IPS DF 6.9 (cell line): ENCODE measurements around the gene C2CD5.
"Not testable (repeated sequence)": the region's sequence is repeated elsewhere in the genome, so short reads cannot be mapped to it uniquely, and the experiment has no call there.

Experiments
- DNase-seq: peaks from one replicate; pipeline ENCODE4 v3.0.0-alpha.2; 2013; ENCODE audit warnings: low read depth, low spot score
- H3K27ac ChIP-seq: one replicate; pipeline ENCODE4 v1.5.1; 2013; ENCODE audit warnings: low read length, control low read depth
- H3K27me3 ChIP-seq: 2 replicates; pipeline ENCODE4 v1.6.1; 2013; ENCODE audit warnings: mild to moderate bottlenecking, low read length; ENCODE audit not compliant: control insufficient read depth, insufficient read depth
- H3K36me3 ChIP-seq: 2 replicates; pipeline ENCODE4 v1.6.1; 2013; ENCODE audit warnings: low read length; ENCODE audit not compliant: control insufficient read depth, insufficient read depth
- H3K4me1 ChIP-seq: 2 replicates; pipeline ENCODE4 v1.6.1; 2013; ENCODE audit warnings: low read length; ENCODE audit not compliant: control insufficient read depth, insufficient read depth
- H3K4me3 ChIP-seq: 2 replicates; pipeline ENCODE4 v1.5.1; 2013; ENCODE audit warnings: mild to moderate bottlenecking, low read length
- H3K9me3 ChIP-seq: 2 replicates; pipeline ENCODE4 v1.6.1; 2013; ENCODE audit warnings: low read length, inconsistent platforms; ENCODE audit not compliant: control insufficient read depth, insufficient read depth
- WGBS: extraction: QIAGEN DNeasy Blood & Tissue Kit; methylation state at CpG from one replicate; pipeline ENCODE4 v1.1.7; 2013; ENCODE audit warnings: mixed read lengths, missing lambda C conversion rate; ENCODE audit not compliant: insufficient read length, insufficient coverage; 5-methylcytosine and 5-hydroxymethylcytosine counted together

The C2CD5 gene

DNA sequence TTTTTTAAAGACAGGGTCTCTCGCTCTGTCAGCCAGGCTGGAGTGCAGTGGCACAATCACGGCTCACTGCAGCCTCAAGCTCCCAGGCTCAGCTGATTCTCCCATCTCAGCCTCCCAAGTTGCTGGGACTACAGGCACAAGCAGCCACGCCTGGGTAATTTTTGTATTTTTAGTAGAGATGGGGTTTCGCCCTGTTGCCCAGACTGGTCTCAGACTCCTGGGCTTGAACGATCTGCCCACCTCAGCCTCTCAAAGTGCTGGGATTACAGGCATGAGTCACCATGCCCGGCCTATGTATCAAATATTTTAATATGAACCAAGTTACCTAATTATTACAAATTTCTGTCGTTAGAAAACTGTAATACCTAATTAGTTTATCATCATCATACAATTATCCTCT, 63.5 kb downstream of the C2CD5 start:
- H3K36me3 ChIP-seq, H3K4me1 ChIP-seq, H3K27ac ChIP-seq, DNase-seq, H3K27me3 ChIP-seq, H3K4me3 ChIP-seq, H3K9me3 ChIP-seq: not testable (repeated sequence)
- 100% methylated on average over 1 of the region's 7 CpGs for WGBS

DNA sequence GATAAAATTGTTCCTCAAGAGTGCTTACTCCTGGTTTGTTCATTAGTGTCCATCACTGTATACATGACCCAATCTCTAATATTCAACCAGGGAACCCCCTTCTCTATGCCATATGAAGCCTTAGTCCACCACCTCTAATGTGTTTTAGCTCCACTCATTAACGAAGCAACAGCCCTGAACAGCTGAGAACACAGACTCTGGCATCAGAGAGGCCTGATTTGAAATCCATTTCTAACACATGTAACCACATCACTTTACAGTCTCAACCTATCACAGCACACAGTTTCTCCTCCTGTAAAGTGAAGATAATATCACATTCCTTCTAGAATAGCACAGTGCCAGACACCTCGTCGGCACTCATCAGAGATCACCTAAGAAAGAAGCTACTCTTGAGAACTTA, 64.3 kb downstream of the C2CD5 start:
- Histone ChIP-seq H3K4me3 (no peak overlapping the region), H3K36me3 (no peaks in the 10 kb centered on the region; the same call in 1 of the 2 replicates), H3K27me3 (no peaks in the 10 kb centered on the region), H3K27ac (no peak overlapping the region), H3K4me1 (no peaks in the 10 kb centered on the region), H3K9me3 (no peaks in the 10 kb centered on the region)
- no CpG with 5 or more reads among the region's 3 CpGs for WGBS
- no peak for DNase-seq

DNA sequence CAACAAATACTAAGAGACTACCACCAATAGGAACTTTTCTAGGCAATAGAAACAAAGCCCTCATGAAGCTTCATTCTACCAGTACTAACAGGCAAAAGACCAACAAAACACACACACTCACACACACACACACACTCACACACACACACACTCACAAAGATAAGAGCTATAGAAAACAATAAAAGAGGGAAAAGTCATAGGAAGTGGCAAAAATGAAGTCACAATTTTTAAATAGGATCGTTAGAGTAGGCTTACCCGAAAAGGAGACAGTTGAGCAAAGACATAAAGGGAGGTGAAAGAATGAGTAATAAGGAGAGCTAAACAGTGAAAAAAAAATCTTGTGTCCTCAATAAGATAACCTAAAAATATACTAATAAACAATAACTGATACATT, 66.5 kb downstream of the C2CD5 start:
- no CpG with 5 or more reads among the region's 2 CpGs for WGBS
- Histone ChIP-seq H3K4me1 (no peaks in the 10 kb centered on the region), H3K27ac (no peak overlapping the region), H3K36me3 (no peaks in the 10 kb centered on the region; the same call in 1 of the 2 replicates), H3K9me3 (no peaks in the 10 kb centered on the region), H3K27me3 (no peaks in the 10 kb centered on the region), H3K4me3 (no peak overlapping the region)
- DNase-seq, result no peak

DNA sequence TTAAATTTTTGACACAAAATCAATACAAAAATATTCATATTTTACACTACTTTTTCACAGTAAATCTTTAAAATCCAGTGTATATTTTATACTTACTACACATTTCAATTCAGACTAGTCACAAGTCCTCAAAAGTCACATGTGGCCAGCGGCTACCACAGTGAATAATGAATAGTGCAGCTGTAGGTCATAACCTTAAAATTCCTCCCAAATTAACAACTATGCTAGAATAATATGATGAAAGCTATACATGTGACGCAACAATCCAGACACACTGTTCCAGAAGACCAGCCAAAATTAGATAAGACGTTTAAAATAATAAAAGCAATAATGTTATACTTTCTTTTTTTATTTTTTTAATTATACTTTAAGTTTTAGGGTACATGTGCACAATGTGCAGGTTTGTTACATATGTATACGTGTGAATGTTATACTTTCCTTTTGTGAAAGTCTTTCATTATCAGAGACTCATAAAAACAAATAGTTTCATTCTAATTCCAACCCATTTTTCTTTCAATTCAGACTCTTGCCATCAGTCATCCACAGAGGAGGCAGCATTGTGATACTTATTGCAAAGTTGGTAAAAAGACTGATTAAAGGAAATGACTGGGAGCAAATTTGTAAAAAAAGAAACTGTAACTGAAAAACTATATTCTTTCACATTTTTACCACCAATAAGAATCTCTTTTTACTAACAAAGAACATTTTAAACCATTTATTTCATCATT, 67.0 kb downstream of the C2CD5 start:
- H3K4me1 ChIP-seq, result no peaks in the 10 kb centered on the region
- no CpG with 5 or more reads among the region's 4 CpGs for WGBS
- no peak for DNase-seq
- H3K4me3 ChIP-seq, result no peak overlapping the region
- no peaks in the 10 kb centered on the region; the same call in 1 of the 2 replicates for H3K36me3 ChIP-seq
- no peaks in the 10 kb centered on the region for H3K9me3 ChIP-seq
- no peaks in the 10 kb centered on the region for H3K27me3 ChIP-seq
- H3K27ac ChIP-seq, result no peak overlapping the region

DNA sequence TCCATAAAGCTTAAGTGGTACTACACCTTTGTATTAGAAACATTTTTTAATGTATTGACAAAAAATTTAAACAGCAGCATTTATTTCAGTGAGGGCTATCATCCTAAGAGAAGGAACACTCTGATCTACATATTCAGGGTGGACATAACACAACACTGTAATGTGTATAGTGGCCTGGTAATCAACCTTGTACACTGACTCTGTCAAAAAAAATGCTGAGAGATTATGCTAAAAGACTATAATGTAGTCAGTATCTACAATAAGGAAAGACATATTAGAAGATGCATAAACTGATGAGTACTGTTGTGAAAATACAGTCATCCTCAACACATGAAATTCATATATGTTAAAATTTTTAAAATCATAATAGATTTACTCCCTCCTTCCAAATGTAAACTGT, 68.2 kb downstream of the C2CD5 start:
- Histone ChIP-seq H3K4me1 (no peaks in the 10 kb centered on the region), H3K27me3 (no peaks in the 10 kb centered on the region), H3K36me3 (no peaks in the 10 kb centered on the region), H3K9me3 (no peaks in the 10 kb centered on the region), H3K27ac (no peak overlapping the region), H3K4me3 (no peak overlapping the region)
- DNase-seq, result no peak

DNA sequence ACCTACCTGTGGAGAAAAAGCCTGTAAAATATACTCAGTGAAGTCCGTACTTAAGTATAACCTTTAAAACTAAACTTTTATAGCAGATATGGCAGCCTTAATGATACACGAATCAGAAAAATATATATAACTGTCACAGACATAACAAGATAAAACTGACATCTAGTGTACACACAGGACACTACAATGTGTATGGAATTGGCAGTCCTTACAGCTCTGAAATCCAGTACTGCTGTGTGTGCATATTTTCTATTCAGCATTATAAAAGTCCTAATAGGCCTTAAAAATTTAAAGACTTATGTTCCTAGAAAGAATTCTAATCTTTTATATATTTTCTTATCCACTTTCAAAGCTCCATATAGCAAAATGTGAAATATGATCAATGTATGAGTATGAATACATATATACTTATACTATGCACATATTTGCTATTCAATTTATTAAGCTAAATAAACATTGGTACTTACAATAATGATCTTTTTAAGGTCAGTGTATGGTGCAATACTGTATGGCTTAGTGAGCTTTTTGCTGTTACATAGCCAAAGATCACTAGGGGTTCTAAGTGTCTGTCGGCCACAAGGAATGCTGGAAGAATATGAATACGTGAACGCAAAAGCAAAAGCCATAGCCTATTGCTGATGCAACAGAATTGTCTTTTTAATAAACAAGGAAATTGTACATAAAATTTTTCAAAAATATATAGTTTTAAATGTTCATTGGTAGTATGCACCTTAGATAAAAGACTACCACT, 69.2 kb downstream of the C2CD5 start:
- H3K36me3 ChIP-seq, result no peaks in the 10 kb centered on the region
- no peaks in the 10 kb centered on the region for H3K9me3 ChIP-seq
- WGBS, result no CpG with 5 or more reads among the region's 5 CpGs
- no peak overlapping the region for H3K4me3 ChIP-seq
- no peak for DNase-seq
- no peaks in the 10 kb centered on the region for H3K4me1 ChIP-seq
- no peaks in the 10 kb centered on the region for H3K27me3 ChIP-seq
- H3K27ac ChIP-seq, result no peak overlapping the region

DNA sequence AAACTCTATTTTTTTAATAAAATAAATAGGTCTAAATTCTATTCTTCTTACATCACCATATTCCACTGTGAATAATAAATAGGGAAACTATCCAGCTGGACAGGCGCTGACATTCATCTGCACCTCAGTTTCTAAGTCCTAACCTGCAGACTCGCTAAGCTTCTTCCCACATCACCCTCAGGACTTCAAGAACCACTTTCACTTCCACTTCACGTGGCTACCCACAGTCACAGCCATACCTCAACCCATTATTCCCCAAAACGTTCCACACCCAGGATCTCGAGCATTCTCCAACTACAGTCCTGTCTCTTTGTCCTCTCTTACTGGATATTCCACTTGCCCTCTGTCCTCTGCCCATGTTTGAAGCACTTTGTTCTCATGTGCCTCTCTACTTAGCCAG, 71.1 kb downstream of the C2CD5 start:
- no peak overlapping the region for H3K4me3 ChIP-seq
- WGBS, result no CpG with 5 or more reads among the region's 5 CpGs
- no peaks in the 10 kb centered on the region for H3K27me3 ChIP-seq
- no peaks in the 10 kb centered on the region for H3K4me1 ChIP-seq
- H3K36me3 ChIP-seq, result no peaks in the 10 kb centered on the region
- no peaks in the 10 kb centered on the region for H3K9me3 ChIP-seq
- no peak for DNase-seq
- no peak overlapping the region for H3K27ac ChIP-seq

DNA sequence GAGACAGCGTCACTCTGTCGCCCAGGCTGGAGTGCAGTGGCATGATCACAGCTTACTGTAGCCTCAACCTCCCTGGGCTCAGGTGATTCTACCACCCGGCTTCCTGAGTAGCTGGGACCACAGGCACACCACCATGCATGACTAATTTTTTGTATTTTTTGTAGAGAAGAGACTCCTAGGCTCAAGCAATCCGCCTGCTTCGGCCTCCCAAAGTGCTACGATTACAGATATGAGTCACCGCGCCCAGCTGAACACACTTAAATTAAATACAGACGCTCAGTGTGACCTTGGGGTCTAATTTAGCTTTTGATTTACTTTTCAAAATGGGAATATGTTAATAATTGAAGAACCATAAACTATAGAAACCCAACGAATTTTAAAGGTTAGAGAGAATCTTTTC, 77.2 kb downstream of the C2CD5 start:
- DNase-seq, result no peak
- H3K4me3 ChIP-seq, result no peak overlapping the region
- no peaks in the 10 kb centered on the region for H3K9me3 ChIP-seq
- H3K27me3 ChIP-seq, result no peaks in the 10 kb centered on the region
- WGBS, result 100% methylated on average over 1 of the region's 10 CpGs
- no peaks in the 10 kb centered on the region for H3K36me3 ChIP-seq
- H3K4me1 ChIP-seq, result no peaks in the 10 kb centered on the region
- no peak overlapping the region for H3K27ac ChIP-seq

DNA sequence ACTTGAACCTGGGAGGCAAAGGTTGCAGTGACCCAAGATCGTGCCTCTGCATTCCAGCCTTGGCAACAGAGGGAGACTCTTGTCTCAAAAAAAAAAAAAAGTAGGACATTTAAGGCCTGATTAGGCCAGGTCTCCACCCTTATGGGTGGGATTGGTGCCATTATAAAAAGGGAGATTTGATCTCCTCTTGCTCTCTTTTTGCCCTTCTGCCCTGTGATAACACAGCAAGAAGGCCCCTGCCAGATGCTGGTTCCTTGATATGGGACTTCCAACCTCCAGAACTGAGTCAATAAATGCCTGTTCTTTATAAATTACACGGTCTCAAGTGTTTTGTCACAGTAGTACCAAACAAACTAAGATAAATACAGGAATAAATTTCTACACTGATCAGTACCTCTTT, 81.0 kb downstream of the C2CD5 start:
- Histone ChIP-seq H3K27me3 (no peaks in the 10 kb centered on the region), H3K4me1 (no peaks in the 10 kb centered on the region), H3K4me3 (no peak overlapping the region), H3K36me3 (no peaks in the 10 kb centered on the region; the same call in 1 of the 2 replicates), H3K9me3 (no peaks in the 10 kb centered on the region), H3K27ac (no peak overlapping the region)
- no peak for DNase-seq
- WGBS, result no CpG with 5 or more reads among the region's 2 CpGs

DNA sequence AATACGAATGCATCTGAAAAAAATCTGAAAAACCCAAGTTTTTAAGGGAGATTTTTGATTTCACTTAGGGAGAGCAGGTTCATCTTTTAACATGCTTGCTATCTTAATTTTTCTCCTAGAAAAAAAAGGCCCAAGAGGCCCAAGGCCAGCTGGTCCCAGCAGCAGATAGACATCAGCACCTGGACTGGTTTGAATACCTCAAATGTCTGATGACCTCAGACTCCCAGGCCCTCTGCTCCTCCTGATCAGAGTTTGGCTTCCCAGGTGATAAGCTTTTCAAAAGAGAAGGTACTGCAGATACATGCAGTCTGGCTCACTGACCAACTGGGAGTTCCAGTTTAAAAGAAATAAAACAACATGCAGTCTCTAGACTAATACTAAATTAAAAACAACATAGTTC, 82.6 kb downstream of the C2CD5 start:
- no peak for DNase-seq
- Histone ChIP-seq H3K36me3 (no peaks in the 10 kb centered on the region; the same call in 1 of the 2 replicates), H3K4me1 (no peaks in the 10 kb centered on the region), H3K27me3 (no peaks in the 10 kb centered on the region), H3K4me3 (no peak overlapping the region), H3K9me3 (no peaks in the 10 kb centered on the region), H3K27ac (no peak overlapping the region)
- WGBS, result no CpG with 5 or more reads among the region's 1 CpG
